Body of pancreas (tissue), 4 donors: ENCODE data around the gene BMP7.

Experiments
- CTCF ChIP-seq, 7 experiments: fragments of 450-650 bp in 4 of 7; fragments of 200-600 bp in 3 of 7; sonication (generic) in 3 of 7; IDR thresholded peaks; one replicate each; pipeline ENCODE4 v1.5.1; 2016 to 2019; ENCODE audit warnings: antibody characterized with exemption in 7 of 7
- POLR2A ChIP-seq, 3 donors: fragments of 450-650 bp; IDR thresholded peaks; one replicate each; pipeline ENCODE4 v1.6.1; 2016; ENCODE audit warnings: antibody characterized with exemption in 3 of 3, mild to moderate bottlenecking in 2 of 3

GRCh38 chr20:57118964-57119363, 147.5 kb downstream of the BMP7 start:
- TF ChIP-seq CTCF (IDR thresholded peaks at IDR 0.05) (no peak), POLR2A (IDR thresholded peaks at IDR 0.05) (no peak)
